ENCODE results near the gene FBXL16. TPM values are rescaled to one million over a fixed set of nuclear protein-coding genes. Genes with fewer than 3 reads are reported as not detected.

Gene FBXL16
- polyA plus RNA-seq, 1 experiment = 0.67 TPM

DNA sequence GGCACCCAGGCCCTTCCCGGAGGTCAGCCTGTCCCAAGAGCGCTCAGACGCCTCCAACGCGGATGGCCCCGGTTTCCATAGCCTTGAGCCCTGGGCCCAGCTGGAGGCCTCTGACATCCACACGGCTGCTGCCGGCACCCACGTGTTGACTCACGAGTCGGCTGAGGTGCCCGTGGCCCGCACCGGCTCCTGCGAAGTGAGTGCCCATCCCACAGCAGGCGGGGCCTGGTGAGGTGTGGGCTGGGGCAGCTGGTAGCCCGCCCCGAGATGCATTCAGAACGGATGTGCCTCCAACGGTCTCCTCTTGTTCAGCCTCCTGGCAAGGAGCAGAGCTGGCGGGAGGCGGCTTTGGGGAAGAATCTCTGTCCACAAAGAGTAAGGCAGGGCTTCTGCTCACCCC, 53.8 kb downstream of the FBXL16 start:
- TF ChIP-seq CTCF (IDR thresholded peaks at IDR 0.05; ENCODE audit: insufficient read depth, low read depth, low read length) = no peak
- CTCF ChIA-PET = interaction anchor here (1.8 kb wide), 1 partner anchor 9 kb away, joined by 8 read pairs; no protein-coding TSS in a partner anchor
- Histone ChIP-seq H3K4me3 (ENCODE audit: low read depth, low read length) (no peak overlapping the region), H3K36me3 (ENCODE audit: control insufficient read depth, insufficient read depth, low read length) (peaks cover 5% of the 10 kb centered on the region), H3K27me3 (ENCODE audit: control insufficient read depth, insufficient read depth, low read length) (no peaks in the 10 kb centered on the region)
- POLR2A ChIA-PET = interaction anchor here (0.6 kb wide), 1 partner anchor 52 kb away, joined by 3 read pairs; no protein-coding TSS in a partner anchor
- no peak for DNase-seq (ENCODE audit: low read depth)

DNA sequence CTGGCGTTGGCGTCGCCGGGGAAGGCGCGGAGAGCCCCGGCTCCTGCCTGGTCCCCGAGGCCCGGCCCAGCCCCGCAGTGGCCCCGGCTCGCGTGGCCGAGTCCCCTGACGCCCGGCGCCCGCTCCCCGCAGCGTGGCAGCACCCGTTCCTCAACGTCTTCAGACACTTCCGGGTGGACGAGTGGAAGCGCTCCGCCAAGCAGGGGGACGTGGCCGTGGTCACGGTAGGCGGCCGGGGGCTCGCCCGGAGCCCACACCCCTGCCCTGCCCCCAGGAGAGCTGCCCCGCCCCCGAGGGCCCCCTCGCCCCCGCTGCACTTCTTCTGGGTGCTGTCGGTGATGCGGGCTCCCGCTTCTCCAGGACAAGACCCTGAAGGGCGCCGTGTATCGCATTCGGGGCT, 56.0 kb downstream of the FBXL16 start:
- H3K27me3 ChIP-seq (ENCODE audit: control insufficient read depth, insufficient read depth, low read length) = no peaks in the 10 kb centered on the region
- H3K36me3 ChIP-seq (ENCODE audit: control insufficient read depth, insufficient read depth, low read length) = peaks cover 5% of the 10 kb centered on the region
- ChIA-PET POLR2A (no interaction called here), CTCF (interaction anchor here (1.6 kb wide), 1 partner anchor 11 kb away, joined by 4 read pairs; no protein-coding TSS in a partner anchor)
- DNase-seq (ENCODE audit: low read depth) = no peak
- no peak for TF ChIP-seq CTCF (IDR thresholded peaks at IDR 0.05; ENCODE audit: insufficient read depth, low read depth, low read length)
- H3K4me3 ChIP-seq (ENCODE audit: low read depth, low read length) = peak overlapping the region; percentile 68

GRCh38 chr16:648781-649589, 56.6 kb downstream of the FBXL16 start, which contains the start of gene WDR90:
Gene WDR90, plus strand, starts transcription at chr16:649365. Its CDS starts 52 bp downstream, at chr16:649417.
- no peak for TF ChIP-seq CTCF (IDR thresholded peaks at IDR 0.05; ENCODE audit: insufficient read depth, low read depth, low read length)
- DNase-seq (ENCODE audit: low read depth) = peak; percentile 37
- CTCF ChIA-PET = interaction anchor here (1.0 to 1.6 kb wide), 3 partner anchors 12 to 16 kb away, joined by 3 to 6 read pairs (median 4); no protein-coding TSS in a partner anchor

DNA sequence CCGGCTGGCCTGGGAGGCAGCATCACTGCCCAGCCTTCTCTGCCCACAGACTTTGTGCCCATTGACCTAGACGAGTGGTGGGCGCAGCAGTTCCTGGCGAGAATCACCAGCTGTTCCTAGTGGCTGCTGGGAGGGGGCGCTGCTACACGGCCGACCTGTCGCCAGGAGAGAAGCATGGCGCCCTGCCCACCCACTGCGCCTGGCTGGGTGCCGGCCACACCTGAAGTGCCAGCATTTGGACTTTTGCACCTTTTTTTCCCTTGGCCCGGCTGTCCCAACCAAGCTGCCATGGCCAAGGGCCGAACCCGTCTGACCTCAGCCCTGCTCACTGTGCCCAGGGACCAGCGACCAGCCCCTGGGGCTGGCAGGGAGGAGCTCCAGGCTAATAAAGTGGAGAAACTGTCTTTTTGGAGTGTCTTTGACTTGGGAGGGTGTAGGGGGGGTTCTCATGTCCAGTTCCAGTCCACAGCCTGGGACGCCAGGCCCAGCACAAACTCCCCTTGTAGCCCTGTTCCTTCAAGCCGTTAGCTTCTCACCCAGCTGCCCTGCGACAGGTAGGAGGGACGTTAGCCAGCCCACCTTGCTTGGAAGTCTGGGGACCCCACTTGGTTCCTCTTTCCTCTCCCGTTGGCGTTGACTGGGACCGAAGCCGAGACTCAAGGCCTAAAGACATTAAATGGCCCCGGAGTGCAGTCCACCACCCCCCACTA, 57.4 kb downstream of the FBXL16 start:
- ChIA-PET CTCF (interaction anchor here (0.6 to 1.5 kb wide), 3 partner anchors 13 to 17 kb away, joined by 3 to 6 read pairs (median 4); no protein-coding TSS in a partner anchor), POLR2A (no interaction called here)
- Histone ChIP-seq H3K27me3 (ENCODE audit: control insufficient read depth, insufficient read depth, low read length) (no peaks in the 10 kb centered on the region), H3K4me3 (ENCODE audit: low read depth, low read length) (peak overlapping the region; percentile 68), H3K36me3 (ENCODE audit: control insufficient read depth, insufficient read depth, low read length) (peaks cover 5% of the 10 kb centered on the region)
- peak; percentile 52 for TF ChIP-seq CTCF (IDR thresholded peaks at IDR 0.05; ENCODE audit: insufficient read depth, low read depth, low read length)
- DNase-seq (ENCODE audit: low read depth) = no peak

More at GRCh38 chr16:648781-649589, 56.6 kb downstream of the FBXL16 start, which contains the start of gene WDR90:
- POLR2A ChIA-PET = no interaction called here
- H3K36me3 ChIP-seq (ENCODE audit: control insufficient read depth, insufficient read depth, low read length) = peaks cover 5% of the 10 kb centered on the region
- H3K4me3 ChIP-seq (ENCODE audit: low read depth, low read length) = peak within 1 kb of the TSS; percentile 68
- no peaks in the 10 kb centered on the region for H3K27me3 ChIP-seq (ENCODE audit: control insufficient read depth, insufficient read depth, low read length)
